HepG2 (cell line): ENCODE results near the gene MC1R. TPM values are rescaled to one million over a fixed set of nuclear protein-coding genes. Genes with fewer than 3 reads are reported as not detected.

ENCODE experiments used
- ATAD3A ChIP-seq: sonication (generic); formaldehyde crosslinking; IDR thresholded peaks from 2 replicates; pipeline ENCODE4 v1.4.0; 2020; ENCODE audit warnings: missing genetic modification reagents
- BATF2 ChIP-seq: sonication (generic); formaldehyde crosslinking; IDR thresholded peaks from 2 replicates; pipeline ENCODE4 v1.8.0; 2022; ENCODE audit warnings: mild to moderate bottlenecking, missing genetic modification reagents, moderate library complexity
- CCAR2 ChIP-seq: fragments of 200-400 bp; formaldehyde crosslinking; optimal IDR thresholded peaks from 2 replicates; pipeline ENCODE3; 2018; ENCODE audit warnings: low read depth, mild to moderate bottlenecking, low read length, moderate library complexity
- FOXK1 ChIP-seq: sonication (generic); formaldehyde crosslinking; IDR thresholded peaks from 2 replicates; pipeline ENCODE4 v1.4.0; 2020; ENCODE audit warnings: low read depth, missing genetic modification reagents, borderline replicate concordance
- HMGXB4 ChIP-seq, 2 experiments: sonication (generic) in 1 of 2; formaldehyde crosslinking in 1 of 2; IDR thresholded peaks; 2 replicates each; pipeline versions ENCODE4 v1.4.0 to v1.6.1; 2018 to 2020; ENCODE audit warnings: missing genetic modification reagents in 2 of 2, borderline replicate concordance in 1 of 2, low read depth in 1 of 2, mild to moderate bottlenecking in 1 of 2, missing biosample characterization in 1 of 2
- PAX8 ChIP-seq: sonication (generic); formaldehyde crosslinking; IDR thresholded peaks from 2 replicates; pipeline ENCODE4 v1.8.0; 2022; ENCODE audit warnings: mild to moderate bottlenecking, missing genetic modification reagents, borderline replicate concordance
- RFX1 ChIP-seq: fragments of 450-650 bp; IDR thresholded peaks from 2 replicates; pipeline ENCODE4 v1.6.1; 2017
- SMAD9 ChIP-seq: sonication (generic); formaldehyde crosslinking; IDR thresholded peaks from 2 replicates; pipeline ENCODE4 v1.5.1; 2020; ENCODE audit warnings: mild to moderate bottlenecking, missing genetic modification reagents
- TBL1XR1 ChIP-seq: fragments of 150-350 bp; IDR thresholded peaks from 2 replicates; pipeline ENCODE4 v1.6.1; 2014; ENCODE audit warnings: borderline replicate concordance, low read length; ENCODE audit not compliant: partially characterized antibody
- THAP8 ChIP-seq: sonication (generic); formaldehyde crosslinking; IDR thresholded peaks from 2 replicates; pipeline ENCODE4 v1.5.1; 2020; ENCODE audit warnings: missing genetic modification reagents, mild to moderate bottlenecking, borderline replicate concordance
- U2AF1 ChIP-seq: fragments of 200-400 bp; formaldehyde crosslinking; optimal IDR thresholded peaks from 2 replicates; pipeline ENCODE3; 2017; ENCODE audit warnings: mild to moderate bottlenecking, low read depth, low read length
- ZBTB42 ChIP-seq: sonication (generic); formaldehyde crosslinking; IDR thresholded peaks from 2 replicates; pipeline ENCODE4 v1.5.0; 2020; ENCODE audit warnings: mild to moderate bottlenecking, missing genetic modification reagents
- ZBTB46 ChIP-seq: sonication (generic); formaldehyde crosslinking; IDR thresholded peaks from 2 replicates; pipeline ENCODE4 v1.4.0; 2020; ENCODE audit warnings: mild to moderate bottlenecking, missing genetic modification reagents, borderline replicate concordance
- ZHX1 ChIP-seq: sonication (generic); formaldehyde crosslinking; IDR thresholded peaks from 2 replicates; pipeline ENCODE4 v1.8.1; 2022; ENCODE audit warnings: low read depth, mild to moderate bottlenecking, missing genetic modification reagents
- ZNF160 ChIP-seq: sonication (generic); formaldehyde crosslinking; IDR thresholded peaks from 2 replicates; pipeline ENCODE4 v1.8.0; 2022; ENCODE audit warnings: mild to moderate bottlenecking, inconsistent platforms, missing genetic modification reagents
- ZNF234 ChIP-seq: sonication (generic); formaldehyde crosslinking; conservative IDR thresholded peaks from 2 replicates; pipeline ENCODE4 v1.5.1; 2020; ENCODE audit warnings: mild to moderate bottlenecking, missing genetic modification reagents
- ZNF260 ChIP-seq: sonication (generic); formaldehyde crosslinking; IDR thresholded peaks from 2 replicates; pipeline ENCODE4 v1.4.0; 2020; ENCODE audit warnings: missing genetic modification reagents, low read depth, mild to moderate bottlenecking, borderline replicate concordance
- ZNF746 ChIP-seq: sonication (generic); formaldehyde crosslinking; IDR thresholded peaks from 2 replicates; pipeline ENCODE4 v1.8.0; 2022; ENCODE audit warnings: mild to moderate bottlenecking, missing genetic modification reagents
- ZSCAN12 ChIP-seq: sonication (generic); formaldehyde crosslinking; IDR thresholded peaks from 2 replicates; pipeline ENCODE4 v1.9.0; 2021; ENCODE audit warnings: mild to moderate bottlenecking, missing genetic modification reagents
- ZSCAN22 ChIP-seq: sonication (generic); formaldehyde crosslinking; IDR thresholded peaks from 2 replicates; pipeline ENCODE4 v1.4.0; 2020; ENCODE audit warnings: mild to moderate bottlenecking, missing genetic modification reagents
- polyA plus RNA-seq, 8 experiments: library from polyadenylated mRNA; depleted of rRNA in 3 of 8; stranded (reverse) in 7 of 8; unstranded in 1 of 8; fragments of >200 nt; fragmentation: Illumina TruSeq in 4 of 8; extraction: Trizol in 4 of 8; gene quantifications; 2 replicates each; pipeline versions ENCODE4 v1.2.1 to v1.2.3, GENCODE V29; 2011 to 2016; ENCODE audit warnings: low read depth in 4 of 8, missing spikeins in 1 of 8, mixed read lengths in 1 of 8; ENCODE audit not compliant: insufficient read depth in 1 of 8
- total RNA-seq, 5 experiments: library from RNA; depleted of rRNA; stranded (reverse); fragments of >200 nt; fragmentation: Illumina TruSeq; extraction: Trizol; gene quantifications; 2 replicates each; pipeline ENCODE4 v1.2.3, GENCODE V29; 2016; ENCODE audit warnings: low read depth in 1 of 5

The MC1R gene
- total and polyA plus RNA-seq, 2 of the 13 experiments (the other 11 are each of a cell fraction or from before 2014, with no cell fraction given): 9.1 to 14.8 TPM

GRCh38 chr16:89915303-89916232 lies 3.1 kb upstream of the MC1R start (continued):
- TF ChIP-seq TBL1XR1 (no peak), ATAD3A (0 out of 2 replicates have a peak, but pooled peaks have one; percentile 35), BATF2 (CRISPR knock-in tag) (peak; percentile 95), ZSCAN22 (CRISPR knock-in tag) (no peak; the same call in 1 of the 2 replicates), ZNF746 (CRISPR knock-in tag) (peak; percentile 89), ZSCAN12 (peak; percentile 71; the same call in 1 of the 2 replicates), RFX1 (no peak), CCAR2 (no peak), THAP8 (no peak), PAX8 (CRISPR knock-in tag) (no peak), FOXK1 (CRISPR knock-in tag) (no peak), U2AF1 (peak; percentile 70), ZBTB42 (CRISPR knock-in tag) (peak; percentile 79; the same call in 1 of the 2 replicates), ZNF234 (CRISPR knock-in tag) (no peak), ZHX1 (peak; percentile 95), ZNF260 (no peak), ZBTB46 (CRISPR knock-in tag) (peak; percentile 23; the same call in 1 of the 2 replicates), SMAD9 (no peak; the same call in 1 of the 2 replicates), HMGXB4 (CRISPR knock-in tag; IDR thresholded peaks at IDR 0.05; ENCODE audit: borderline replicate concordance in 1 of 2, low read depth in 1 of 2) (peak; percentile 39 to 63; a peak in 3 of 4 replicates), ZNF160 (CRISPR knock-in tag) (peak; percentile 76; the same call in 1 of the 2 replicates)
